Activated B cell treated with CpG ODN at 0.5 μM for 24 hours (primary cell): ENCODE data around the gene BCAS3. TPM values are rescaled to one million over a fixed set of nuclear protein-coding genes. Genes with fewer than 3 reads are reported as not detected.

Experiments used
- ATAC-seq: fragments of 200-7000 bp; cut with Tn5 transposase; one replicate; pipeline ENCODE4 v1.10.0; 2021; ENCODE audit warnings: low read depth, mild to moderate bottlenecking, moderate library complexity
- CTCF ChIA-PET: fragments of 350-600 bp; sonication (Branson Sonifier 250); formaldehyde crosslinking; loops from one replicate; lab custom pipeline; 2021; ENCODE audit warnings: antibody characterized with exemption; lab: Charles Lee
- POLR2A ChIA-PET: fragments of 350-600 bp; sonication (Branson Sonifier 250); formaldehyde crosslinking; loops from one replicate; lab custom pipeline; 2021; ENCODE audit warnings: antibody characterized with exemption; lab: Charles Lee
- DNase-seq: peaks from one replicate; pipeline ENCODE4 v3.0.0; 2022
- H3K27ac Mint-ChIP-seq: one replicate; pipeline ENCODE4 v1.8.0; 2020; ENCODE audit warnings: mixed read lengths
- H3K27me3 Mint-ChIP-seq: one replicate; pipeline ENCODE4 v1.8.0; 2021; ENCODE audit warnings: mixed read lengths
- H3K36me3 Mint-ChIP-seq: one replicate; pipeline ENCODE4 v1.8.0; 2021; ENCODE audit warnings: low read depth, mixed read lengths
- H3K4me1 Mint-ChIP-seq: one replicate; pipeline ENCODE4 v1.8.0; 2021; ENCODE audit warnings: mixed read lengths
- H3K4me3 Mint-ChIP-seq: one replicate; pipeline ENCODE4 v1.8.0; 2020; ENCODE audit warnings: mild to moderate bottlenecking, mixed read lengths
- H3K9me3 Mint-ChIP-seq: one replicate; pipeline ENCODE4 v1.8.0; 2020; ENCODE audit warnings: mixed read lengths
- CTCF ChIP-seq: fragments of 200-600 bp; IDR thresholded peaks from one replicate; pipeline ENCODE4 v1.8.0; 2022; ENCODE audit warnings: antibody characterized with exemption, mild to moderate bottlenecking
- intact Hi-C: fragments of 100-400 bp; cut with micrococcal nuclease; formaldehyde crosslinking; loops from one replicate; pipeline ENCODE4 v1.15.1; 2024
- total RNA-seq: library from RNA; stranded (reverse); gene quantifications from 2 replicates; pipeline ENCODE4 v1.2.3, GENCODE V29; 2022

Gene BCAS3
- total RNA-seq, 1 donor from 2014 or later, result 37.5 TPM

DNA sequence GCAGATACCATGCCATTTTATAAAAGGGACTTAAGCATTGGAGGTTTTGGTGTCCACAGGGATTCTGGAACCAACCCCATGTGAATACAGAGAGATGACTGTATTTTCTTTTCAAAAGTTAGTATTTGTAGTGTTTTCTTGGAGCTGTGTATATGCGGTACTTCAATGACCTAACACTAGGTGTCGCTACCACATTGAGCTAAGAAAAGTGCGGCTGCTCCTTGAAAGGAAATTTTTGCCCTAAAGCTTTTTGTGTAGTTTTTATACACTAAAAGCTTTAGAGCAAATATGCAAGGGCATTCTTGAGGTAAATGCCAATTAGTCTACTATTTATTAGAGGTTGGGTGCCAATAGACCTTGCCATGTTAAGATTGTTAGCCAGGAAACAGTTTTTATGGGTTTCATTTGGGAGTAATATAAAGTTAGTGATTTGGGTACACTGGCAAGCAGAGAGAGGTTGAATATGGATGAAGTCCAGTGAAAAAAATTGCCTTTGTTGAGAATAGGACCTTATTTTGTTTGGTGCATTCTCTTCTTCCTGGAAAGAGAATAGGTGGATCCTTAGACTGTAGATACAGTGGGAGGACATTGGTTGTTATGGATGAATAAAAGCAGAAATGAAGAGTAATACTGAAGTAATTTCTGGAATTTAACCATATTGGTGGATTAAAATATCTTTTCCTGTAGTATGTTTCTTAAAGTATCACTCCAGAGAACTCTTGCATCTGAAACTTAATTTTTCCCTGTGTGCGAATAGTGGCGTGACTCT is 43.3 kb downstream of the BCAS3 start:
- Mint-ChIP-seq H3K9me3 (no peaks in the 10 kb centered on the region), H3K4me3 (no peak overlapping the region), H3K4me1 (peaks cover 17% of the 10 kb centered on the region), H3K27ac (no peak overlapping the region), H3K27me3 (no peaks in the 10 kb centered on the region), H3K36me3 (peaks cover 5% of the 10 kb centered on the region)
- intact Hi-C loops, result loop anchor here (2.0 kb wide), 2 partner anchors 692 to 1116 kb away; no protein-coding TSS in a partner anchor
- no peak for ATAC-seq
- POLR2A ChIA-PET, result interaction anchor here (0.7 kb wide), 1 partner anchor 81 kb away, joined by 3 read pairs; no protein-coding TSS in a partner anchor
- CTCF ChIA-PET, result interaction anchor here (0.5 to 2.0 kb wide), 27 partner anchors 8 to 1114 kb away, joined by 3 to 7 read pairs (median 4); no protein-coding TSS in a partner anchor
- peak; percentile 87 for TF ChIP-seq CTCF
- no peak for DNase-seq

GRCh38 chr17:60724647-60725046 is 47.0 kb downstream of the BCAS3 start:
- Mint-ChIP-seq H3K4me1 (peaks cover 17% of the 10 kb centered on the region), H3K36me3 (peaks cover 3% of the 10 kb centered on the region), H3K9me3 (no peaks in the 10 kb centered on the region), H3K27ac (no peak overlapping the region), H3K4me3 (no peak overlapping the region), H3K27me3 (no peaks in the 10 kb centered on the region)
- intact Hi-C loops, result no loop called here
- DNase-seq (no peak), ATAC-seq (peak; percentile 77)
- TF ChIP-seq CTCF, result no peak
- ChIA-PET CTCF (interaction anchor here (0.7 kb wide), 1 partner anchor 1444 kb away, joined by 3 read pairs; no protein-coding TSS in a partner anchor), POLR2A (interaction anchor here (0.5 to 0.6 kb wide), 2 partner anchors 584 to 1091 kb away, joined by 3 to 7 read pairs; no protein-coding TSS in a partner anchor)

DNA sequence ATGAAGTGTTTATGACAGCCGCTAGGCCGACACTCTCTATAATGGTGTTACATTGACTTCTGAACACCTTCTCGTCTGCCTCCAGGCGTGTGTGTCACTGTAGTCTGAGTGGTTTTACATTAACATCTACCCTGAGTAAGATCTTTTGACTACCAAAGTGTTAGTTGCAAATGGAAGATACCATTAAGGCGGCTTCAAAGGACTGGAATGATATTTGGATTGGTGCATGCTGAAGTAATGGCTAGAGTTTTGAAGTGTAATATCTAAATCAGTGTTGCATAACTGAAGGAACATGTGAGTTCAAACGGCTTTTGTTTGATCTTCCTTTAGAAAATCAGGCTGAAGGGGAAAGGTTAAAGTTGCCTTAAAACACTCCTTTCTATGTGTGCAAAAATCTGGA is 52.2 kb downstream of the BCAS3 start:
- ChIA-PET POLR2A (no interaction called here), CTCF (interaction anchor here (1.1 kb wide), 1 partner anchor 9 kb away, joined by 5 read pairs; no protein-coding TSS in a partner anchor)
- no peak for TF ChIP-seq CTCF
- DNase-seq (no peak), ATAC-seq (no peak)
- Mint-ChIP-seq H3K4me1 (peaks cover 19% of the 10 kb centered on the region), H3K27me3 (no peaks in the 10 kb centered on the region), H3K36me3 (peaks cover 8% of the 10 kb centered on the region), H3K9me3 (no peaks in the 10 kb centered on the region), H3K27ac (no peak overlapping the region), H3K4me3 (no peak overlapping the region)
- intact Hi-C loops, result no loop called here

DNA sequence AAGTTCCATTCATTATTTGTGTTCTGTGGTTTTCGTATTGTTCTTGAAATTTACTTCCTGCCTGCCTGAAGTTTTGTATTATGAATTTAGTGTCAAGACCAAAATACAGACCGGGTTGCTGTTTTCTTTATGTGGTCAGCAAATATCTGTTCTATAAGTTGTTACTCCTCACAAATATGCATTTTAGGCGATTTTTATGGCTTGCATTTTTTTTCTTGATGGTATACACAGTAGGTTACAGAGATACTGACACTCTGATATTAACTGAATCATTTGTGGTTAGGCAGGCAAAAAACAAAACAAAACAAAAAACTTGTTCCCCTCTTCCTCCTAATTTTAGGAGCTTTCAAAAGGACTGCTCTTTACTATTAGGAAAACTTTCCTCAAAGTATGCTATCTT is 52.6 kb downstream of the BCAS3 start:
- Mint-ChIP-seq H3K4me3 (no peak overlapping the region), H3K27ac (no peak overlapping the region), H3K27me3 (no peaks in the 10 kb centered on the region), H3K36me3 (peaks cover 8% of the 10 kb centered on the region), H3K9me3 (no peaks in the 10 kb centered on the region), H3K4me1 (peaks cover 14% of the 10 kb centered on the region)
- ATAC-seq, result no peak
- POLR2A ChIA-PET, result no interaction called here
- intact Hi-C loops, result no loop called here
- DNase-seq, result no peak
- CTCF ChIA-PET, result interaction anchor here (1.0 kb wide), 1 partner anchor 9 kb away, joined by 3 read pairs; no protein-coding TSS in a partner anchor
- TF ChIP-seq CTCF, result no peak

GRCh38 chr17:60738287-60738686 is 60.6 kb downstream of the BCAS3 start:
- Mint-ChIP-seq H3K27me3 (no peaks in the 10 kb centered on the region), H3K36me3 (peaks cover 3% of the 10 kb centered on the region), H3K9me3 (no peaks in the 10 kb centered on the region), H3K4me3 (no peak overlapping the region), H3K27ac (no peak overlapping the region), H3K4me1 (peaks cover under 1% of the 10 kb centered on the region)
- TF ChIP-seq CTCF, result no peak
- CTCF ChIA-PET, result interaction anchor here (1.3 kb wide), 1 partner anchor 17 kb away, joined by 3 read pairs; no protein-coding TSS in a partner anchor
- POLR2A ChIA-PET, result interaction anchor here (0.7 kb wide), 1 partner anchor 15 kb away, joined by 3 read pairs; no protein-coding TSS in a partner anchor
- DNase-seq, result no peak
- intact Hi-C loops, result no loop called here
- no peak for ATAC-seq
